Hepatocyte (in vitro differentiated cells): ENCODE measurements around the gene RANBP3.

Source experiments
- CTCF ChIP-seq: fragments of 200-600 bp; sonication (generic); IDR thresholded peaks from 2 replicates; pipeline ENCODE4 v1.5.1; 2016; ENCODE audit warnings: antibody characterized with exemption, mild to moderate bottlenecking; ENCODE audit not compliant: poor library complexity
- EZH2phosphoT487 ChIP-seq: fragments of 200-600 bp; sonication (generic); IDR thresholded peaks from one replicate; pipeline ENCODE4 v1.6.1; 2018; ENCODE audit warnings: antibody characterized with exemption, mild to moderate bottlenecking, low read depth, moderate library complexity; ENCODE audit not compliant: unreplicated experiment, severe bottlenecking

- TF ChIP-seq CTCF (no peak), EZH2phosphoT487 (no peak)
These were observed 55.8 kb downstream of the RANBP3 start for GRCh38 chr19:5922161-5922545.
